Brain pericyte (primary cell): ENCODE measurements around the gene OLA1.
A peak's percentile ranks its signal among the peaks of the same experiment; 100 is the strongest.

Experiments used
- DNase-seq: peaks from one replicate; pipeline ENCODE4 v3.0.0-alpha.2; 2012; ENCODE audit warnings: low read depth, low spot score

The OLA1 gene

DNA sequence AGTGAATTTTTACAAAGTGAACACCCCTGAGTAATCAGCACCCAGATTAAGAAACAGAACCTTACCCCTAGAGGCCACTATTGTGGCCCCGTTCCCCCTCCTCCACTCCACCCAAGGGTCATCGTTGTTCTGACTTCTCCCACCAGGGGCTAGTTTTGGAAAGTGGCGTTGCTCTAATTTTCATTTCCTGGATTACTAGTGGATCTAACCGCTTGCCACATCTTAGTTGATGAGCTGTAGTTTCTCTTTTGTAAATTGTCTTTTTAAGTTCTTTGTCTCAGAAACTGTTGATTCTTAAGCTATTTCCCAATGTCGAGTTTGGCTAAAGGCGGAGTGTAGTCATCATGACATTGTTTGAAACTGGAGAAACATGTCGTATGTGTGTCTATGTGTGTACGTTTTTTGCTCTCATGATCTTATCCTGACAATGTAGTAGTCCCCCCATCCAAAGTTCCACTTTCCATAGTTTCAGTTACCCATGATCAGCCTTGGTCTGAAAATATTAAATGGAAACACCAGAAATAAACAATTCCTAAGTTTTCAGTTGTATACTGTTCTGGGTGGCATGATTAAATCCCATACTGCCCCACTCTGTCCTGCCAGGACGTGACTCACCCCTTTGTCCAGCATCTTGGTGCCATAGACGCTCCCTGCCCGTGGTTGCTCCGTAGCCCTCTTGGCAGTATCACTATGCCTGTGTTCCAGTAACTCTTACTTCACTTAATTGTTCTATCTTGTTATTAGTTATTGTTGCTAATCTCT, 212.2 kb downstream of the OLA1 start:
- no peak for DNase-seq

DNA sequence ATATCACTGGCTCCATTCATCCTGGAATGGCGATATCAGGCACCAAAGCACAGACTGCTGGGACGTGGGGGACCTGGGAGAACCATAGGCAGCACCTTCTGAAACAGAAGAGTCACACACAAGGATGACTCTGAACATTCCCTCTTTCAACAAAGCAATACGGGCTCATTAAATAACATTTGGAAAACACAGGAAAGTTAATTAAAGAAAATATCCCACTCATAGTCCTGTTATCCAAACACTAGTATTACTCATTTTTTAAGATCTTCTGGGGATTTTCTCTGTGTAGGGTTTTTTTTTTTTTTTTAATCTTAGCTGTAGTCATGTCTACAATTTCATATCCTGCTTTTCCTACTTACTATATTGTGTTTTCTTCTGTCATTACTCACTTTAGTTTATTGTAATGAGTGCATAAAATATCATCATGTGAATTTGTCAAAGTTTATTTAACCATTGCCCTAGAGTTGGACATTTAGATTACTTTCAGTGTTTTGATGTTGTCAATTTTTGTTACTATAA, 213.2 kb downstream of the OLA1 start:
- no peak for DNase-seq

DNA sequence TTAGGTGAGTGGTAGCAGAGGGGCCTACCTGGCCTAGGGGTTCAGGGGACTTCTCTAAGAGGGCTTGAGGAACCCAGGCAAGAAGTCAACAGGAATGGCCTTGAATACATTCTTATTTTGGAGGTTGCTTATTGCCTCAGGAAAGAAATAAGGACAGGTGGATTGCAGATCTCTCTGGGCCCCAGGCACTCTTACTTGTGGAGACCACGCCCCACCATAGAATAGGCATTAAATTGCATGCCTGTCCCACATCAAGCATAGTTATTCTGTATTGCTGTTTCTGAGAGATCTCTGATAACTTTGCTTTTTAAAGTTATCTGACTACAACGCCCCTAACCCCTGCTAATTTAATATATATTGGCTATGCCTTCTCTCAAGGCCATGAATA, 215.2 kb downstream of the OLA1 start:
- DNase-seq = no peak

DNA sequence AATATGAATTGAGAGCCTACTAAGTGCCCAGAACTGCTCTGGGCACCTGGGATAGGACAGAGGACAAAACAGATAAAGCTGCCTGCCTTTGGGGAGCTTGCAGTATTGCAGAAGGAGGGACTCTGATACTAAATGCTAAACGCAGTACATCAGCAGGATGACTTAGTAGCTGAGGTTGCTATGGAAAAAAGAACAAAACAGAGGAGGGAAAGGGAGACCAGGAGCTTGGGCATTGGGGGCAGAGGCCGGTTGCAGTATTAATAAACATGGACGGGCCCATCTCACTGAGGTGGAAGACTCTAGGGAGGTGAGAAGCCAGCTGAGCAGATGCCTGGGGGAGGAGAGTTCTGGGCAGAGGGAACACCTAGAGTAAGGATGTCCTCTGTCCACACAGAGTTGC, 217.1 kb downstream of the OLA1 start:
- no peak for DNase-seq

GRCh38 chr2:174028935-174029334, 219.4 kb downstream of the OLA1 start:
- no peak for DNase-seq

- no peak for DNase-seq
These were observed 220.4 kb downstream of the OLA1 start for GRCh38 chr2:174027956-174028355.

DNA sequence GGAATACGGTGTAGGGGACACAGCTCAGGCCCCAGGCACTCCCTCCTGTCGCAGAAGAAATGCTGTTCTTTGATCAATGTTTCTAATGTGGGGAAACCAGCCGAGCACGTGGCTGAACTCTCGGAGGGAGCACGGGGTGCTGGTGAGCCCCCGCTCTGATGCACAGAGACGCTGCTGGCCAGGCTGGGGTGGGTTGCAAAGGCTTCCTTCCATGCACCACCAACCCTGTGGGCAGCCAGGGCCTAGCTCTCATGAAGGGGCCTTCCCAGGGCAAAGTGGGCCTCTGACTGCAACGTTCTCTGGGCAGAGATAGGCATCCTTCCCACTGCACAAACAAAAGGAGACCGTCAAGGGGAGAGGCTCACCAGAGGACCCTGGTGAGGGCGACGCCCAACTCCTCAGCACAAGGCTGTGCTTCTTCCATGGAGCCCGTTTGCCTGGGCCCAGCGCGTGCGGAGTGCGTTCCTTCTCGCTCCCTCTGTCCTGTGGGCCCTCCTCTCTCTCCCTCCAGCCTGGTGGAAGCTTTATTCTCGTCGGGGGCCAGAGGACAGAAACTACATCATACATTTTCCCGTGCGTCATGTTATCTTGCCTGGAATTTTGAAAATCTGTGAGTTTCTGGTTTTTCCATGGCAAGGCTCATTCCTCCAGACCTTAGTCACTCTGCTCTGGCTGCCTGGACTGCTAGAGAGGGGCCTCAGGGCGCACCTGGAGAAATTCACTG, 222.0 kb downstream of the OLA1 start:
- DNase-seq = no peak

DNA sequence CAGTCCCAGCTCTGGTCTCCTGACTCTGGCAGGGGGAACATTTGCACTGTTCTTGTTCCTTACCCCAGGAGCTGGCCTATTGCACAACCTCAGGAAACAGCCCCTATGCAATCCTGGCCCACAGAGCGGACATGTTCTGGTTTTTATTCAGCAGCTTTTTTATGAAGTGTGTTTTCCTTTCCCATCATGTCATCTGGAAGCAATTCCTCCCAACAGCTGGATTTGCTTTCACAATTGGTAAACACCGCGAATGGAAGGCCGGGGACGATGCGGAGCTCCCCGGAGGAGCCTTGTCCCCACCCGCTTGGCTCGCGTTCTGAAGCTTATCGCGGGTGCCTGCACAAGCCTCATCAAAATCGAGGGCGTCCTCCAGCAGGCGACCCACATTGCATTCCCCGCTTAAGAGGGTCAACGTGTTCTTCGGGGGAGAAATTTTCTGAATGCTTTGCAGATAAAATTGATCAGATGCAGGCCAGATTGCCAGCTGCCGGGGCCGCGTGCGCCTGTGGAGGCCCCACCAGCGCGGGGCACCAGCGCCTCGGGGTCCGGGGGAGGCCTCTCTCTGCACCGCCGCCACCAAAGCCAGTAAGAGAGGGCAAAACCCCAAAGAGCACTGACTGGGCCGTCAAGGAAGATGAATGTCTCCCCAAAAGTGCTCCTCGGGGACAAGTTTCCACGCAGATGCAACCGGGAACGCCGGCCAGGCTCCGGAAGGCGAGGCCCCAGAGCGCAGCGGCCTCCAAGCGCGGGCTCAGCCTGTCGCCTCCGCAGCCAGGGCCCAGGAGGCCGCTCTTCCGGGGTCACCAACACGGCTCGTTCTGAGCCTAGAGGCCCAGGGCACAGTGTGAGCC, 222.8 kb downstream of the OLA1 start:
- DNase-seq = peak; percentile 81

DNA sequence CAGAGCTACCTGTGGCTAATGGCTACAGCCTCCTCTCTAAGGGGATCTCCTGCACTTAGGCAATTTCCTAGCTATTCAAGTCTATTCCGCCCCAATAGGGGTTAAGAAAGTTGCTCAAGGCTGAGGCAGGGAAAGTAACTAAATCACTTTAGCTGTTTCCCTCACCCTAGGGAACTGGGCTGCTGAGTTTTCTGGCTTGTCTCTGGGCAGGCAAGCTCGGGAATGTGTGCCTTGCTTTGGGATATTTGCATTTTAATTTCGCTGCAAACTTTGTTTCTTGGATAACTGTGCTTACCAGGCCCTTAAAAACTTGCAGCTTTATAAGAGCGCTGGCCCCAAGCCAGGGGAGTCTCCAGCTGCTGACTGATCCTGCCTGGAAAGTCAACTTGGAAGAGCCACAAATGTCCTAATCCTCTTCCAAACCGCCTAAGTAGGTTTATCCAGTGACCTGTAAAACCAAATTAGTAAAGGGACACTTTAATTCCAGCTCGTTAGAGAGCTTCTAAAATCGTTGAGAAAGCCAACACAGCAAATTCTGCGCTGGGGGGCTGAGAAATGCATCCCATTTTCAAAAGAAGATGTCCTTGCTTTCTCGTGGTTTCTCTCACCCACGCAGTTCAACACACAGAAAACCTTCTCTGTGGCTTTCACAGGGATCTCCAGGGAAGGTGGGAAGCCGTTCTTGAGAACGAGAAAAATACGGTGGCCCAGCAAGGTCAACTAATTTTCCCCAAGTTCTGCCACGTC, 223.6 kb downstream of the OLA1 start:
- no peak for DNase-seq

- DNase-seq = peak; percentile 70
These were observed 224.5 kb downstream of the OLA1 start for GRCh38 chr2:174023591-174024523.
